Measurements from ENCODE around the gene FAM81A. TPM values are rescaled to one million over a fixed set of nuclear protein-coding genes. Genes with fewer than 3 reads are reported as not detected.
A peak's percentile ranks its signal among the peaks of the same experiment; 100 is the strongest.
"Not testable (repeated sequence)": the region's sequence is repeated elsewhere in the genome, so short reads cannot be mapped to it uniquely, and the experiment has no call there.

Gene FAM81A
- under 1 TPM; 0.64 to 0.79 TPM for total RNA-seq

GRCh38 chr15:59437817-59438624 lies at the start of gene FAM81A:
TSS of gene FAM81A (plus strand) at chr15:59438186. CDS start at chr15:59458627, 20,441 bp downstream.
- peaks cover 16% of the 10 kb centered on the region for H3K4me1 Mint-ChIP-seq (ENCODE audit: low read depth)
- H3K27me3 Mint-ChIP-seq (ENCODE audit: low read depth), result peaks cover 43% of the 10 kb centered on the region
- CTCF ChIA-PET, result interaction anchor here (0.7 kb wide), 1 partner anchor 494 kb away, joined by 3 read pairs; no protein-coding TSS in a partner anchor
- DNase-seq, result peak; percentile 70
- H3K9me3 Mint-ChIP-seq, result no peaks in the 10 kb centered on the region
- intact Hi-C loops (cut with micrococcal nuclease), result no loop called here
- H3K4me3 Mint-ChIP-seq, result peak within 1 kb of the TSS; percentile 75
- H3K36me3 Mint-ChIP-seq (ENCODE audit: low read depth), result no peaks in the 10 kb centered on the region
- H3K27ac Mint-ChIP-seq, result no peak within 1 kb of the TSS

- no peaks in the 10 kb centered on the region for H3K27me3 Mint-ChIP-seq (ENCODE audit: low read depth)
- intact Hi-C loops (cut with micrococcal nuclease), result no loop called here
- DNase-seq, result no peak
- H3K27ac Mint-ChIP-seq, result no peak overlapping the region
- H3K9me3 Mint-ChIP-seq, result no peaks in the 10 kb centered on the region
- CTCF ChIA-PET, result no interaction called here
- H3K4me3 Mint-ChIP-seq, result no peak overlapping the region
- H3K36me3 Mint-ChIP-seq (ENCODE audit: low read depth), result no peaks in the 10 kb centered on the region
- H3K4me1 Mint-ChIP-seq (ENCODE audit: low read depth), result no peaks in the 10 kb centered on the region
These were observed 49.3 kb upstream of the FAM81A start for GRCh38 chr15:59388670-59389069.

- H3K4me1 Mint-ChIP-seq (ENCODE audit: low read depth), result no peaks in the 10 kb centered on the region
- intact Hi-C loops (cut with micrococcal nuclease), result no loop called here
- no peak overlapping the region for H3K4me3 Mint-ChIP-seq
- H3K27me3 Mint-ChIP-seq (ENCODE audit: low read depth), result peaks cover 2% of the 10 kb centered on the region
- CTCF ChIA-PET, result no interaction called here
- H3K9me3 Mint-ChIP-seq, result no peaks in the 10 kb centered on the region
- H3K27ac Mint-ChIP-seq, result no peak overlapping the region
- no peaks in the 10 kb centered on the region for H3K36me3 Mint-ChIP-seq (ENCODE audit: low read depth)
- DNase-seq, result no peak
These were observed 45.7 kb upstream of the FAM81A start for GRCh38 chr15:59392299-59392698.

GRCh38 chr15:59394166-59394661 lies 43.8 kb upstream of the FAM81A start:
- intact Hi-C loops (cut with micrococcal nuclease), result no loop called here
- Mint-ChIP-seq H3K36me3 (ENCODE audit: low read depth) (no peaks in the 10 kb centered on the region), H3K9me3 (no peaks in the 10 kb centered on the region), H3K27ac (no peak overlapping the region), H3K4me3 (no peak overlapping the region), H3K4me1 (ENCODE audit: low read depth) (no peaks in the 10 kb centered on the region), H3K27me3 (ENCODE audit: low read depth) (peaks cover 2% of the 10 kb centered on the region)
- CTCF ChIA-PET, result no interaction called here
- no peak for DNase-seq

- DNase-seq, result no peak
- Mint-ChIP-seq H3K36me3 (ENCODE audit: low read depth) (no peaks in the 10 kb centered on the region), H3K27ac (no peak overlapping the region), H3K27me3 (ENCODE audit: low read depth) (peaks cover 2% of the 10 kb centered on the region), H3K4me1 (ENCODE audit: low read depth) (no peaks in the 10 kb centered on the region), H3K9me3 (no peaks in the 10 kb centered on the region), H3K4me3 (no peak overlapping the region)
- CTCF ChIA-PET, result no interaction called here
- intact Hi-C loops (cut with micrococcal nuclease), result no loop called here
These were observed 41.8 kb upstream of the FAM81A start for GRCh38 chr15:59396211-59396610.

- Mint-ChIP-seq H3K4me1 (ENCODE audit: low read depth) (no peaks in the 10 kb centered on the region), H3K4me3 (no peak overlapping the region), H3K27me3 (ENCODE audit: low read depth) (peaks cover 2% of the 10 kb centered on the region), H3K9me3 (no peaks in the 10 kb centered on the region), H3K27ac (no peak overlapping the region), H3K36me3 (ENCODE audit: low read depth) (no peaks in the 10 kb centered on the region)
- CTCF ChIA-PET, result interaction anchor here (0.7 kb wide), 1 partner anchor 134 kb away, joined by 3 read pairs; no protein-coding TSS in a partner anchor
- intact Hi-C loops (cut with micrococcal nuclease), result no loop called here
- DNase-seq, result no peak
These were observed 41.3 kb upstream of the FAM81A start for GRCh38 chr15:59396679-59397078.

- DNase-seq, result no peak
- H3K4me3 Mint-ChIP-seq, result no peak overlapping the region
- no peak overlapping the region for H3K27ac Mint-ChIP-seq
- H3K27me3 Mint-ChIP-seq (ENCODE audit: low read depth), result peaks cover 2% of the 10 kb centered on the region
- no peaks in the 10 kb centered on the region for H3K36me3 Mint-ChIP-seq (ENCODE audit: low read depth)
- CTCF ChIA-PET, result no interaction called here
- intact Hi-C loops (cut with micrococcal nuclease), result no loop called here
- no peaks in the 10 kb centered on the region for H3K4me1 Mint-ChIP-seq (ENCODE audit: low read depth)
- H3K9me3 Mint-ChIP-seq, result no peaks in the 10 kb centered on the region
These were observed 39.8 kb upstream of the FAM81A start for GRCh38 chr15:59398220-59398619.

GRCh38 chr15:59399465-59400102 lies 38.4 kb upstream of the FAM81A start:
- H3K36me3 Mint-ChIP-seq (ENCODE audit: low read depth), result no peaks in the 10 kb centered on the region
- intact Hi-C loops (cut with micrococcal nuclease), result no loop called here
- H3K4me3 Mint-ChIP-seq, result no peak overlapping the region
- DNase-seq, result no peak
- no peak overlapping the region for H3K27ac Mint-ChIP-seq
- no peaks in the 10 kb centered on the region for H3K4me1 Mint-ChIP-seq (ENCODE audit: low read depth)
- H3K9me3 Mint-ChIP-seq, result no peaks in the 10 kb centered on the region
- H3K27me3 Mint-ChIP-seq (ENCODE audit: low read depth), result peaks cover 2% of the 10 kb centered on the region
- CTCF ChIA-PET, result no interaction called here

- H3K27me3 Mint-ChIP-seq (ENCODE audit: low read depth), result peaks cover 2% of the 10 kb centered on the region
- no peaks in the 10 kb centered on the region for H3K9me3 Mint-ChIP-seq
- no peaks in the 10 kb centered on the region for H3K36me3 Mint-ChIP-seq (ENCODE audit: low read depth)
- CTCF ChIA-PET, result no interaction called here
- intact Hi-C loops (cut with micrococcal nuclease), result no loop called here
- no peaks in the 10 kb centered on the region for H3K4me1 Mint-ChIP-seq (ENCODE audit: low read depth)
- no peak overlapping the region for H3K27ac Mint-ChIP-seq
- no peak overlapping the region for H3K4me3 Mint-ChIP-seq
- no peak for DNase-seq
These were observed 37.7 kb upstream of the FAM81A start for GRCh38 chr15:59400103-59400813.

GRCh38 chr15:59401051-59401823 lies 36.7 kb upstream of the FAM81A start:
- H3K4me3 Mint-ChIP-seq; H3K27me3 Mint-ChIP-seq (ENCODE audit: low read depth); H3K36me3 Mint-ChIP-seq (ENCODE audit: low read depth); H3K4me1 Mint-ChIP-seq (ENCODE audit: low read depth); H3K9me3 Mint-ChIP-seq; CTCF ChIA-PET; intact Hi-C loops (cut with micrococcal nuclease); DNase-seq; H3K27ac Mint-ChIP-seq: not testable (repeated sequence)

- intact Hi-C loops (cut with micrococcal nuclease), result no loop called here
- CTCF ChIA-PET, result no interaction called here
These were observed 36.0 kb upstream of the FAM81A start for GRCh38 chr15:59401824-59402569.

More at GRCh38 chr15:59401824-59402569, 36.0 kb upstream of the FAM81A start:
- no peak for DNase-seq
- Mint-ChIP-seq H3K9me3 (no peaks in the 10 kb centered on the region), H3K4me1 (ENCODE audit: low read depth) (no peaks in the 10 kb centered on the region), H3K27me3 (ENCODE audit: low read depth) (no peaks in the 10 kb centered on the region), H3K27ac (no peak overlapping the region), H3K36me3 (ENCODE audit: low read depth) (no peaks in the 10 kb centered on the region), H3K4me3 (no peak overlapping the region)
